ENCODE results near the gene PRKD2. TPM values are rescaled to one million over a fixed set of nuclear protein-coding genes. Genes with fewer than 3 reads are reported as not detected.
A peak's percentile ranks its signal among the peaks of the same experiment; 100 is the strongest.

The PRKD2 gene
- total and polyA plus RNA-seq, 2 donors = 20.0 to 109 TPM

GRCh38 chr19:46728693-46729339 is 11.9 kb upstream of the PRKD2 start:
- H3K36me3 ChIP-seq (ENCODE audit: control insufficient read depth in 2 of 2, insufficient read depth in 2 of 2, low read length in 1 of 2) = peaks cover 97 to 98% of the 10 kb centered on the region in 2 donors
- WGBS = 59% methylated on average over 20 of the region's 20 CpGs
- H3K4me3 ChIP-seq (ENCODE audit: low read length in 2 of 2) = no peak overlapping the region
- DNase-seq (ENCODE audit: low read depth in 6 of 9, low spot score in 9 of 9) = peak in 5 of 9 donors; percentile 55 to 84 (median 71)
- H3K9me3 ChIP-seq (ENCODE audit: control insufficient read depth in 2 of 2, insufficient read depth in 1 of 2, low read length in 1 of 2) = no peaks in the 10 kb centered on the region
- H3K27ac ChIP-seq (ENCODE audit: low read depth in 1 of 2, low read length in 1 of 2) = no peak overlapping the region
- H3K27me3 ChIP-seq (ENCODE audit: control insufficient read depth in 2 of 2, insufficient read depth in 1 of 2, low read length in 1 of 2) = no peaks in the 10 kb centered on the region
- peaks cover 0 to 10% of the 10 kb centered on the region in 2 donors for H3K4me1 ChIP-seq (ENCODE audit: control insufficient read depth in 2 of 2, insufficient read depth in 2 of 2, low read length in 2 of 2)

GRCh38 chr19:46728208-46728607 is 11.3 kb upstream of the PRKD2 start:
- H3K4me1 ChIP-seq (ENCODE audit: control insufficient read depth in 2 of 2, insufficient read depth in 2 of 2, low read length in 2 of 2) = peaks cover 0 to 16% of the 10 kb centered on the region in 2 donors
- no peak for DNase-seq (ENCODE audit: low read depth in 6 of 9, low spot score in 9 of 9)
- peaks cover 97 to 98% of the 10 kb centered on the region in 2 donors for H3K36me3 ChIP-seq (ENCODE audit: control insufficient read depth in 2 of 2, insufficient read depth in 2 of 2, low read length in 1 of 2)
- no peaks in the 10 kb centered on the region for H3K27me3 ChIP-seq (ENCODE audit: control insufficient read depth in 2 of 2, insufficient read depth in 1 of 2, low read length in 1 of 2)
- no peak overlapping the region for H3K4me3 ChIP-seq (ENCODE audit: low read length in 2 of 2)
- H3K27ac ChIP-seq (ENCODE audit: low read depth in 1 of 2, low read length in 1 of 2) = no peak overlapping the region
- H3K9me3 ChIP-seq (ENCODE audit: control insufficient read depth in 2 of 2, insufficient read depth in 1 of 2, low read length in 1 of 2) = no peaks in the 10 kb centered on the region
- 80% methylated on average over 14 of the region's 14 CpGs for WGBS

- Histone ChIP-seq H3K36me3 (ENCODE audit: control insufficient read depth in 2 of 2, insufficient read depth in 2 of 2, low read length in 1 of 2) (peaks cover 97 to 98% of the 10 kb centered on the region in 2 donors), H3K9me3 (ENCODE audit: control insufficient read depth in 2 of 2, insufficient read depth in 1 of 2, low read length in 1 of 2) (no peaks in the 10 kb centered on the region), H3K4me1 (ENCODE audit: control insufficient read depth in 2 of 2, insufficient read depth in 2 of 2, low read length in 2 of 2) (peaks cover 0 to 20% of the 10 kb centered on the region in 2 donors), H3K27ac (ENCODE audit: low read depth in 1 of 2, low read length in 1 of 2) (no peak overlapping the region), H3K27me3 (ENCODE audit: control insufficient read depth in 2 of 2, insufficient read depth in 1 of 2, low read length in 1 of 2) (no peaks in the 10 kb centered on the region), H3K4me3 (ENCODE audit: low read length in 2 of 2) (no peak overlapping the region)
- DNase-seq (ENCODE audit: low read depth in 6 of 9, low spot score in 9 of 9) = no peak
- 98% methylated on average over 11 of the region's 11 CpGs for WGBS
These were observed 10.8 kb upstream of the PRKD2 start for GRCh38 chr19:46727757-46728156.

GRCh38 chr19:46726971-46727501 is 10.1 kb upstream of the PRKD2 start:
- DNase-seq (ENCODE audit: low read depth in 6 of 9, low spot score in 9 of 9) = no peak
- Histone ChIP-seq H3K9me3 (ENCODE audit: control insufficient read depth in 2 of 2, insufficient read depth in 1 of 2, low read length in 1 of 2) (no peaks in the 10 kb centered on the region), H3K27me3 (ENCODE audit: control insufficient read depth in 2 of 2, insufficient read depth in 1 of 2, low read length in 1 of 2) (no peaks in the 10 kb centered on the region), H3K36me3 (ENCODE audit: control insufficient read depth in 2 of 2, insufficient read depth in 2 of 2, low read length in 1 of 2) (peaks cover 97 to 98% of the 10 kb centered on the region in 2 donors), H3K4me1 (ENCODE audit: control insufficient read depth in 2 of 2, insufficient read depth in 2 of 2, low read length in 2 of 2) (peaks cover 0 to 27% of the 10 kb centered on the region in 2 donors), H3K4me3 (ENCODE audit: low read length in 2 of 2) (no peak overlapping the region), H3K27ac (ENCODE audit: low read depth in 1 of 2, low read length in 1 of 2) (no peak overlapping the region)
- 97% methylated on average over 14 of the region's 14 CpGs for WGBS

GRCh38 chr19:46726551-46726950 is 9.6 kb upstream of the PRKD2 start:
- WGBS = 98% methylated on average over 10 of the region's 10 CpGs
- Histone ChIP-seq H3K27me3 (ENCODE audit: control insufficient read depth in 2 of 2, insufficient read depth in 1 of 2, low read length in 1 of 2) (no peaks in the 10 kb centered on the region), H3K9me3 (ENCODE audit: control insufficient read depth in 2 of 2, insufficient read depth in 1 of 2, low read length in 1 of 2) (no peaks in the 10 kb centered on the region), H3K27ac (ENCODE audit: low read depth in 1 of 2, low read length in 1 of 2) (no peak overlapping the region), H3K4me3 (ENCODE audit: low read length in 2 of 2) (no peak overlapping the region), H3K4me1 (ENCODE audit: control insufficient read depth in 2 of 2, insufficient read depth in 2 of 2, low read length in 2 of 2) (peaks cover 0 to 32% of the 10 kb centered on the region in 2 donors), H3K36me3 (ENCODE audit: control insufficient read depth in 2 of 2, insufficient read depth in 2 of 2, low read length in 1 of 2) (peaks cover 97 to 98% of the 10 kb centered on the region in 2 donors)
- no peak for DNase-seq (ENCODE audit: low read depth in 6 of 9, low spot score in 9 of 9)

- Histone ChIP-seq H3K27ac (ENCODE audit: low read depth in 1 of 2, low read length in 1 of 2) (no peak overlapping the region), H3K27me3 (ENCODE audit: control insufficient read depth in 2 of 2, insufficient read depth in 1 of 2, low read length in 1 of 2) (no peaks in the 10 kb centered on the region), H3K4me3 (ENCODE audit: low read length in 2 of 2) (no peak overlapping the region), H3K4me1 (ENCODE audit: control insufficient read depth in 2 of 2, insufficient read depth in 2 of 2, low read length in 2 of 2) (peaks cover 0 to 32% of the 10 kb centered on the region in 2 donors), H3K36me3 (ENCODE audit: control insufficient read depth in 2 of 2, insufficient read depth in 2 of 2, low read length in 1 of 2) (peaks cover 98 to 99% of the 10 kb centered on the region in 2 donors), H3K9me3 (ENCODE audit: control insufficient read depth in 2 of 2, insufficient read depth in 1 of 2, low read length in 1 of 2) (no peaks in the 10 kb centered on the region)
- DNase-seq (ENCODE audit: low read depth in 6 of 9, low spot score in 9 of 9) = no peak
- 98% methylated on average over 9 of the region's 9 CpGs for whole genome bisulfite sequencing
These were observed 9.0 kb upstream of the PRKD2 start for GRCh38 chr19:46725859-46726393.

GRCh38 chr19:46725036-46725820 is 8.3 kb upstream of the PRKD2 start:
- Histone ChIP-seq H3K4me3 (ENCODE audit: low read length in 2 of 2) (no peak overlapping the region), H3K27me3 (ENCODE audit: control insufficient read depth in 2 of 2, insufficient read depth in 1 of 2, low read length in 1 of 2) (no peaks in the 10 kb centered on the region), H3K36me3 (ENCODE audit: control insufficient read depth in 2 of 2, insufficient read depth in 2 of 2, low read length in 1 of 2) (peaks cover 98 to 99% of the 10 kb centered on the region in 2 donors), H3K4me1 (ENCODE audit: control insufficient read depth in 2 of 2, insufficient read depth in 2 of 2, low read length in 2 of 2) (peaks cover 0 to 32% of the 10 kb centered on the region in 2 donors), H3K9me3 (ENCODE audit: control insufficient read depth in 2 of 2, insufficient read depth in 1 of 2, low read length in 1 of 2) (no peaks in the 10 kb centered on the region), H3K27ac (ENCODE audit: low read depth in 1 of 2, low read length in 1 of 2) (no peak overlapping the region)
- WGBS = 98% methylated on average over 26 of the region's 26 CpGs
- DNase-seq (ENCODE audit: low read depth in 6 of 9, low spot score in 9 of 9) = no peak

- WGBS = 96% methylated on average over 20 of the region's 20 CpGs
- no peaks in the 10 kb centered on the region for H3K27me3 ChIP-seq (ENCODE audit: control insufficient read depth in 2 of 2, insufficient read depth in 1 of 2, low read length in 1 of 2)
- H3K4me1 ChIP-seq (ENCODE audit: control insufficient read depth in 2 of 2, insufficient read depth in 2 of 2, low read length in 2 of 2) = peaks cover 0 to 35% of the 10 kb centered on the region in 2 donors
- no peaks in the 10 kb centered on the region for H3K9me3 ChIP-seq (ENCODE audit: control insufficient read depth in 2 of 2, insufficient read depth in 1 of 2, low read length in 1 of 2)
- H3K27ac ChIP-seq (ENCODE audit: low read depth in 1 of 2, low read length in 1 of 2) = no peak overlapping the region
- H3K36me3 ChIP-seq (ENCODE audit: control insufficient read depth in 2 of 2, insufficient read depth in 2 of 2, low read length in 1 of 2) = peaks cover 98 to 99% of the 10 kb centered on the region in 2 donors
- no peak overlapping the region for H3K4me3 ChIP-seq (ENCODE audit: low read length in 2 of 2)
- DNase-seq (ENCODE audit: low read depth in 6 of 9, low spot score in 9 of 9) = no peak
These were observed 7.6 kb upstream of the PRKD2 start for GRCh38 chr19:46724468-46724867.

- Histone ChIP-seq H3K4me1 (ENCODE audit: control insufficient read depth in 2 of 2, insufficient read depth in 2 of 2, low read length in 2 of 2) (peaks cover 7 to 38% of the 10 kb centered on the region in 2 donors), H3K36me3 (ENCODE audit: control insufficient read depth in 2 of 2, insufficient read depth in 2 of 2, low read length in 1 of 2) (peaks cover 93 to 95% of the 10 kb centered on the region in 2 donors), H3K27me3 (ENCODE audit: control insufficient read depth in 2 of 2, insufficient read depth in 1 of 2, low read length in 1 of 2) (no peaks in the 10 kb centered on the region), H3K4me3 (ENCODE audit: low read length in 2 of 2) (no peak overlapping the region), H3K9me3 (ENCODE audit: control insufficient read depth in 2 of 2, insufficient read depth in 1 of 2, low read length in 1 of 2) (no peaks in the 10 kb centered on the region), H3K27ac (ENCODE audit: low read depth in 1 of 2, low read length in 1 of 2) (no peak overlapping the region)
- over 99% methylated on average over 6 of the region's 6 CpGs for WGBS
- no peak for DNase-seq (ENCODE audit: low read depth in 6 of 9, low spot score in 9 of 9)
These were observed 6.6 kb upstream of the PRKD2 start for GRCh38 chr19:46723471-46723870.
